HepG2 (cell line): ENCODE data around the gene CALY. TPM values are rescaled to one million over a fixed set of nuclear protein-coding genes. Genes with fewer than 3 reads are reported as not detected.

Experiments used
- FOXC1 ChIP-seq: sonication (generic); formaldehyde crosslinking; IDR thresholded peaks from 2 replicates; pipeline ENCODE4 v1.8.0; 2022; ENCODE audit warnings: mild to moderate bottlenecking, missing genetic modification reagents, borderline replicate concordance
- GABPB1 ChIP-seq: IDR thresholded peaks from 2 replicates; pipeline ENCODE4 v1.6.1; 2016; ENCODE audit warnings: mild to moderate bottlenecking, missing genetic modification reagents, moderate library complexity, missing compliant biosample characterization
- GPBP1L1 ChIP-seq: sonication (generic); formaldehyde crosslinking; IDR thresholded peaks from 2 replicates; pipeline ENCODE4 v1.5.0; 2020; ENCODE audit warnings: mild to moderate bottlenecking, missing genetic modification reagents
- HNRNPL ChIP-seq: fragments of 200-400 bp; formaldehyde crosslinking; IDR thresholded peaks from 2 replicates; pipeline ENCODE4 v1.6.1; 2017; ENCODE audit warnings: mild to moderate bottlenecking, low read depth, low read length
- IKZF4 ChIP-seq: sonication (generic); formaldehyde crosslinking; IDR thresholded peaks from 2 replicates; pipeline ENCODE4 v1.5.1; 2020; ENCODE audit warnings: borderline replicate concordance, mild to moderate bottlenecking, low read depth, missing genetic modification reagents; ENCODE audit errors: not compliant biosample characterization
- KLF12 ChIP-seq: sonication (generic); formaldehyde crosslinking; IDR thresholded peaks from 2 replicates; pipeline ENCODE4 v1.4.0; 2020; ENCODE audit warnings: missing genetic modification reagents, borderline replicate concordance
- MYPOP ChIP-seq: sonication (generic); formaldehyde crosslinking; IDR thresholded peaks from 2 replicates; pipeline ENCODE4 v1.8.1; 2023; ENCODE audit warnings: mild to moderate bottlenecking, moderate library complexity, missing genetic modification reagents
- NFRKB ChIP-seq: fragments of 450-650 bp; IDR thresholded peaks from 2 replicates; pipeline ENCODE4 v1.6.1; 2017
- POLR2G ChIP-seq: fragments of 200-400 bp; formaldehyde crosslinking; IDR thresholded peaks from 2 replicates; pipeline ENCODE4 v1.6.1; 2018; ENCODE audit warnings: mild to moderate bottlenecking, low read depth, low read length, moderate library complexity
- RBFOX2 ChIP-seq: fragments of 200-400 bp; formaldehyde crosslinking; IDR thresholded peaks from 2 replicates; pipeline ENCODE4 v1.6.1; 2017; ENCODE audit warnings: low read depth, mild to moderate bottlenecking, low read length
- RFX5 ChIP-seq: IDR thresholded peaks from 2 replicates; pipeline ENCODE4 v1.6.1; 2011; ENCODE audit warnings: low read depth, low read length, improper control_type of control experiment
- RORA ChIP-seq: sonication (generic); formaldehyde crosslinking; IDR thresholded peaks from 2 replicates; pipeline ENCODE4 v1.5.0; 2020; ENCODE audit warnings: mild to moderate bottlenecking, missing genetic modification reagents, moderate library complexity
- SIX4 ChIP-seq: sonication (generic); formaldehyde crosslinking; IDR thresholded peaks from 2 replicates; pipeline ENCODE4 v1.4.0; 2020; ENCODE audit warnings: missing genetic modification reagents
- SMAD1 ChIP-seq: sonication (generic); formaldehyde crosslinking; IDR thresholded peaks from 2 replicates; pipeline ENCODE4 v1.4.0; 2020; ENCODE audit warnings: missing genetic modification reagents, low read depth, mild to moderate bottlenecking, borderline replicate concordance
- SP5 ChIP-seq: IDR thresholded peaks from 2 replicates; pipeline ENCODE4 v1.6.1; 2016; ENCODE audit warnings: low read depth, borderline replicate concordance
- ZNF740 ChIP-seq: sonication (generic); formaldehyde crosslinking; IDR thresholded peaks from 2 replicates; pipeline ENCODE4 v1.4.0; 2020; ENCODE audit warnings: missing genetic modification reagents
- polyA plus RNA-seq, 8 experiments: library from polyadenylated mRNA; depleted of rRNA in 3 of 8; stranded (reverse) in 7 of 8; unstranded in 1 of 8; fragments of >200 nt; fragmentation: Illumina TruSeq in 4 of 8; extraction: Trizol in 4 of 8; gene quantifications; 2 replicates each; pipeline versions ENCODE4 v1.2.1 to v1.2.3, GENCODE V29; 2011 to 2016; ENCODE audit warnings: low read depth in 4 of 8, missing spikeins in 1 of 8, mixed read lengths in 1 of 8; ENCODE audit not compliant: insufficient read depth in 1 of 8
- total RNA-seq, 5 experiments: library from RNA; depleted of rRNA; stranded (reverse); fragments of >200 nt; fragmentation: Illumina TruSeq; extraction: Trizol; gene quantifications; 2 replicates each; pipeline ENCODE4 v1.2.3, GENCODE V29; 2016; ENCODE audit warnings: low read depth in 1 of 5
- TF ChIP-seq, protein P1 (sequence below): IDR thresholded peaks from 2 replicates; pipeline ENCODE4 v1.6.1; 2018; ENCODE audit warnings: missing genetic modification reagents
- TF ChIP-seq, protein P2 (sequence below): sonication (generic); formaldehyde crosslinking; IDR thresholded peaks from 2 replicates; pipeline ENCODE4 v1.8.0; 2022; ENCODE audit warnings: mild to moderate bottlenecking, missing genetic modification reagents, borderline replicate concordance
- TF ChIP-seq, protein P3 (sequence below): sonication (generic); formaldehyde crosslinking; IDR thresholded peaks from 2 replicates; pipeline ENCODE4 v1.4.0; 2020; ENCODE audit warnings: missing genetic modification reagents
- TF ChIP-seq, protein P4 (sequence below): sonication (generic); IDR thresholded peaks from 2 replicates; pipeline ENCODE4 v1.6.1; 2016; ENCODE audit warnings: low read depth, borderline replicate concordance

The CALY gene
- total and polyA plus RNA-seq, 2 of the 13 experiments (the other 11 are each of a cell fraction or from before 2014, with no cell fraction given), result 0.08 TPM; not detected in 1

DNA sequence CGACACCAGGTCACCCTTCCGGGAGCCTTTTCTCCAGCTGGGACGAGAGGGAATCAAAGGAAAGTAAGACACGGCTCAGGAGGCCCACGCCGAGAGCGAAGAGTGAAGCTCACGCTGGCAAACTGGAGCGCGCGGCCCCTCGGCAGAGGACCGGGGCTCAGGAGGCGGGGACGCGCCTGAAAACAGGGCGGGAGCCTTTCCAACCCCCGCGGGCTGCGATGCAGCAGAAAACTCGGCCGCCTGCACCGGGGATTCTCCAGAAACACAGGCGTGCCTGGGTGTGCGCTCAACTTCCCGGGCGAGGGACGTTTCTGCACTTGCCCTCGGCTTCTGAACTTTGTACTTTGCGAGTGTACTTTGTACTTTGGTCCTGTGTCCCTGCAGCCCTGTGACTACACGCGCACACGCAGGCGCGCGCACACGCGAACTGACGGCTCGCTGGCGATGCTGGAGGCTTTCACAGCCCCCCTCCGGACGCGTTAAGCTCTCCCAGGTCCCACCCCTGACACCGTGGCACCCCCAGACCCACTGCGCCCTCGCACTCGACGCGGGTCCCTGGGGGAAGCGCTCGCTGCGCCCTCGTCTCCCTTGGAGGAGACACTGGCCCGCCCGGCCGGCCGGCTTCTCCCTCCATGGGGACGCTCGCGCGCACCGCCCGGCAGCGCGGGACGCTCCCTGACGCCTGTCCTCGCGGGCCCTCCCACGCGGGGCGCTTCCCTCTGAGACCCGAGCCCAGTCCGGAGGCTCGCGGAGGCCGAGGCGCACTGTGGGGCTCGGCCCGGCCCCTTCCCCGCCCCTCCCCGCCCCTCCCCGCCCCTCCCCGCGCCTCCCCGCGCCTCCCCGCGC, 41.8 kb upstream of the CALY start (continued):
- no peak for TF ChIP-seq GPBP1L1 (CRISPR knock-in tag)
- TF ChIP-seq RBFOX2, result peak; percentile 90
- TF ChIP-seq, protein P1, sequence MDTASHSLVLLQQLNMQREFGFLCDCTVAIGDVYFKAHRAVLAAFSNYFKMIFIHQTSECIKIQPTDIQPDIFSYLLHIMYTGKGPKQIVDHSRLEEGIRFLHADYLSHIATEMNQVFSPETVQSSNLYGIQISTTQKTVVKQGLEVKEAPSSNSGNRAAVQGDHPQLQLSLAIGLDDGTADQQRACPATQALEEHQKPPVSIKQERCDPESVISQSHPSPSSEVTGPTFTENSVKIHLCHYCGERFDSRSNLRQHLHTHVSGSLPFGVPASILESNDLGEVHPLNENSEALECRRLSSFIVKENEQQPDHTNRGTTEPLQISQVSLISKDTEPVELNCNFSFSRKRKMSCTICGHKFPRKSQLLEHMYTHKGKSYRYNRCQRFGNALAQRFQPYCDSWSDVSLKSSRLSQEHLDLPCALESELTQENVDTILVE, result no peak
- TF ChIP-seq KLF12 (CRISPR knock-in tag), result peak; percentile 86
- TF ChIP-seq SIX4 (CRISPR knock-in tag), result no peak
- TF ChIP-seq GABPB1 (CRISPR knock-in tag), result peak; percentile 49; the same call in 1 of the 2 replicates
- no peak for TF ChIP-seq RFX5
- TF ChIP-seq, protein P2, sequence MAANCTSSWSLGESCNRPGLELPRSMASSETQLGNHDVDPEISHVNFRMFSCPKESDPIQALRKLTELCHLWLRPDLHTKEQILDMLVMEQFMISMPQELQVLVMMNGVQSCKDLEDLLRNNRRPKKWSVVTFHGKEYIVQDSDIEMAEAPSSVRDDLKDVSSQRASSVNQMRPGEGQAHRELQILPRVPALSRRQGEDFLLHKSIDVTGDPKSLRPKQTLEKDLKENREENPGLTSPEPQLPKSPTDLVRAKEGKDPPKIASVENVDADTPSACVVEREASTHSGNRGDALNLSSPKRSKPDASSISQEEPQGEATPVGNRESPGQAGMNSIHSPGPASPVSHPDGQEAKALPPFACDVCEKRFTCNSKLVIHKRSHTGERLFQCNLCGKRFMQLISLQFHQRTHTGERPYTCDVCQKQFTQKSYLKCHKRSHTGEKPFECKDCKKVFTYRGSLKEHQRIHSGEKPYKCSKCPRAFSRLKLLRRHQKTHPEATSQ (CRISPR knock-in tag), result 0 out of 2 replicates have a peak, but pooled peaks have one; percentile 14
- TF ChIP-seq POLR2G, result peak; percentile 51
- no peak for TF ChIP-seq RORA (CRISPR knock-in tag)
- TF ChIP-seq MYPOP, result 0 out of 2 replicates have a peak, but pooled peaks have one; percentile 27
- TF ChIP-seq, protein P3, sequence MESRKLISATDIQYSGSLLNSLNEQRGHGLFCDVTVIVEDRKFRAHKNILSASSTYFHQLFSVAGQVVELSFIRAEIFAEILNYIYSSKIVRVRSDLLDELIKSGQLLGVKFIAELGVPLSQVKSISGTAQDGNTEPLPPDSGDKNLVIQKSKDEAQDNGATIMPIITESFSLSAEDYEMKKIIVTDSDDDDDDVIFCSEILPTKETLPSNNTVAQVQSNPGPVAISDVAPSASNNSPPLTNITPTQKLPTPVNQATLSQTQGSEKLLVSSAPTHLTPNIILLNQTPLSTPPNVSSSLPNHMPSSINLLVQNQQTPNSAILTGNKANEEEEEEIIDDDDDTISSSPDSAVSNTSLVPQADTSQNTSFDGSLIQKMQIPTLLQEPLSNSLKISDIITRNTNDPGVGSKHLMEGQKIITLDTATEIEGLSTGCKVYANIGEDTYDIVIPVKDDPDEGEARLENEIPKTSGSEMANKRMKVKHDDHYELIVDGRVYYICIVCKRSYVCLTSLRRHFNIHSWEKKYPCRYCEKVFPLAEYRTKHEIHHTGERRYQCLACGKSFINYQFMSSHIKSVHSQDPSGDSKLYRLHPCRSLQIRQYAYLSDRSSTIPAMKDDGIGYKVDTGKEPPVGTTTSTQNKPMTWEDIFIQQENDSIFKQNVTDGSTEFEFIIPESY (CRISPR knock-in tag), result 0 out of 2 replicates have a peak, but pooled peaks have one; percentile 5
- 0 out of 2 replicates have a peak, but pooled peaks have one; percentile 26 for TF ChIP-seq SMAD1 (CRISPR knock-in tag)
- TF ChIP-seq, protein P4, sequence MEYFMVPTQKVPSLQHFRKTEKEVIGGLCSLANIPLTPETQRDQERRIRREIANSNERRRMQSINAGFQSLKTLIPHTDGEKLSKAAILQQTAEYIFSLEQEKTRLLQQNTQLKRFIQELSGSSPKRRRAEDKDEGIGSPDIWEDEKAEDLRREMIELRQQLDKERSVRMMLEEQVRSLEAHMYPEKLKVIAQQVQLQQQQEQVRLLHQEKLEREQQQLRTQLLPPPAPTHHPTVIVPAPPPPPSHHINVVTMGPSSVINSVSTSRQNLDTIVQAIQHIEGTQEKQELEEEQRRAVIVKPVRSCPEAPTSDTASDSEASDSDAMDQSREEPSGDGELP, result no peak
- TF ChIP-seq IKZF4, result peak; percentile 61
- TF ChIP-seq FOXC1 (CRISPR knock-in tag), result peak; percentile 59; the same call in 1 of the 2 replicates
- 0 out of 2 replicates have a peak, but pooled peaks have one; percentile 20 for TF ChIP-seq ZNF740 (CRISPR knock-in tag)
- 0 out of 2 replicates have a peak, but pooled peaks have one; percentile 8 for TF ChIP-seq HNRNPL
- no peak for TF ChIP-seq SP5 (CRISPR knock-in tag)
- TF ChIP-seq NFRKB, result no peak
